HG03139 (cell line): ENCODE data around the gene ACTA2.
A peak's percentile ranks its signal among the peaks of the same experiment; 100 is the strongest.

ENCODE experiments used
- ATAC-seq: cut with Tn5 transposase; IDR thresholded peaks from one replicate; pipeline ENCODE4 v1.9.1; 2021; ENCODE audit not compliant: unreplicated experiment

ACTA2 gene

DNA sequence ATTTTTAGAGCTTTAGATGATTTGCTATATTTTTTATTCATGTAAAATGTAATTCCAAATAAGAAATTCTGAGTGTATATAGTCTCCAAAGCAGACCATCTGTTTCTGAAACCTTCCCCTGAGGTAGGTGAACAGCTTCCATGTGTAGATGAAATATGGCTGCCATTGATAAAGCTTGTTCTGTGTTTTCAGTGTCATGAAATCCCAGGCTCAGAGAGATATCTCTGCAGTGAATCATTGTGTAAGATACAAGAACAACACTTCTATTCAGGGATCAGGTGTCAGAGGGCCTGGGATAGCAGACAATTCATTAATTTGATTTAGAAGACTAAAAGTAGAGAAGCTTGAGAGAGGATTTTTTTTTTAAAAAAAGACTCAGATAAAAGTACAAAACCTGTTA lies 29.1 kb downstream of the ACTA2 start:
- ATAC-seq: no peak

DNA sequence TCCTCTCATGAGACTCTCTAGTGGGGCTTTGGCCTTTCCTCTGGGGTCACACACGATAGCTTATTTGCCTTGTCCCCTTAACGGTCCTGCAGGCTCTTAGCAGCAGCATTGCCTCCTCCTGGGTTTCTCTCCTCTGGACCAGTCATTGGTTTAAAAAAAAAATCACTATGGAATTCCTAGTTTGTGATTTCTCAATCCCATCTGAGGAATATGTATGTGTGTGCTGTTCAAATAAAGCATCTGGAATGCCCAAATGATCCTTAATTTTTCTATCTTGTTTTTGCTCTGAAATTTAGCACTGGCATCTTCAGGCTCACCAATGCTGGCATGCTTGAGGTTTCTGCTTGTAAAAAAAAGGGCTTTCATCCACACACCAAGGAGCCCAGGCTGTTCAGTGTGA lies 30.5 kb downstream of the ACTA2 start:
- ATAC-seq: no peak

DNA sequence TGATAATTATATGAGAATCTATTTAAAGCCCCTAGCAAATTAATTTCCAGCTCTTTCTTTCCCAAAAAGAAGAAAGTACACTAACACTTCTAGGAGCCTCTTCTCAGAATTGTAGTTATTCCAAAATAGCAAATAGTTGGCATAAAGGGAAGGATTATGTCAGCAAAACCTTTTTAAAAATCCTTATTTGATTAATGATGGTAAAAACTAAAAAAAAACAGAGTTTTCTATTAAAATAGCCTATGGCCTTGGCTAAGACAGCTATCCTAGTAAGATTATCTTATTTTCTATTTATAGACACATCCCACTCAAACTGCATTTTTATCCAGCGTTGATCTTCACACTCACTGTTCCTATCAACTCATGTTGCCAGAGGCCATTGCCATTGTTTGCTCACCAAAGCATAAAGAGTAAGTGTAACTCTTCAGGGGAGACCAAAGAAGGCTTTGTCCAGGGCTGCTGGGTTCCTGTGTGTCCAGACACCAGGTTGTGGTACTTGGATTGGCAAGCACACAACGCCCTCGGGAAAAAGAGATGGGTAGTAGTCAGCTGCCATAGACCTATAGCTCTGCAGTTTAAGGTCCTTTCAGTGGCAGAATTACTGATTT lies 31.5 kb downstream of the ACTA2 start:
- ATAC-seq: no peak

DNA sequence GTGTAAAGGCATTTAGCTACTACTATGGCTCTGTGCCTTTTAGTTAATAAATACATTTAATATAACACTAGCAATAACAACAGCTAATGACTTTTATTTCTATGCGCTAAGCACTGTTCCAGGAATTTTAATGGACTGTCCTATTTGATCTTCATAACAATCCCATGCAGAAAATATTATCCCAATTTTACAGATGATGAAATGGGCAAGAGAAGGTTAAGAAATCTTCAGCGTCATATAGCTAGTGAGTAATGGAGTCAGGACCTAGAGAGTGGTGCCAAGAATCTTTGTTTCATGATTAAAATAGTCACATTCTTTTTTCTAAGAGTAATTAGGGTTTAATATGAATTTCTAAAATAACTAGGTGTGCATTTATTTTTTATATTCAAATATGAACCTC lies 32.4 kb downstream of the ACTA2 start:
- no peak for ATAC-seq

DNA sequence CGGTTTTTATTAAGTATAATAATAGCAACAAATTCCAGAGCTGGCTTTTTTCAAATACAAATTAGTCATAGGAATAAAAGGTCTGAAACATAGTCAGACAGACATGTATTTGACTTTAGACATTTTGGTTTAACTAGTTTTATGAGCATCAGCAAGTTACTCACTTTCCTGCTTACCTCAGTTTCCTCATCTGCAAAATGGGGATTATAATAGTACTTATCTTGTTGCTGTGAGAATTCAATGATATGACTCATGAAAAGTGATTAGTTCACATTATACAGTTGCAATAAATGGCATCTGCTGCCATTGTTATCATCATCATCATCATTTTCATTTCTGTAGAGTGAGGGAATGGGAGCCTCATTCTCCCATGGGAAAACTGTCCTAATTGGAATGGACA lies 33.5 kb downstream of the ACTA2 start:
- ATAC-seq: no peak

DNA sequence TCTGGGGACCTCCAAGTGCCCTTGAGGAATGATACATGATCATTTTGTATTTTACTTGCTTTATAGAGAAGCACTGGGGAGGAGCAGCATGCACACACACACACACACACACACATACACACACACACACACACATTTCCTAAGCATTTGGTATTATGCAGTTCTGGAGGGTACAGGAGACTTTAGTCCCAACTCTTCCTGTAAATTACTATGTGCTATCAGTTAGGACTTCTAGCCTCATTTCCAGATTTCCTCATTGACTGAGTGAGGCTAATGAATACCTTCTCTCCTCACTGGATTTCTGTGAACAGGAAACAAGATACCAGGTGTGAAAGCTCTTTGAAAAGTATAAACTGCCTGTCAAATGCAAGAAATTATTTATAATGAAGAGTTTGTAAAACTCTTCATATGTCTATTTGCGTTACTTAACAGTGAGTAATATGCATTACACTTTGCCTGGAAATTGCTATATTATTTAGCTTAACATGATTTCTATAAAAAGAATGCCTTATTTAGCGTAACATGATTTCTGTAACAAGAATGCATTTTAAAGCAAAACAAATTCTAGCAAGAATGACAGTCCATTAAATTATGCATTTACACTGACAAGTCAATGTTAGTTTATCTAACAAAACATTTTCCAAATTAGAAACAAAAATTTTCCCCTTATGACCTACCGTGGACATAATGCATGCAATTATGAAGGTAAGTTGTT lies 34.2 kb downstream of the ACTA2 start:
- no peak for ATAC-seq

DNA sequence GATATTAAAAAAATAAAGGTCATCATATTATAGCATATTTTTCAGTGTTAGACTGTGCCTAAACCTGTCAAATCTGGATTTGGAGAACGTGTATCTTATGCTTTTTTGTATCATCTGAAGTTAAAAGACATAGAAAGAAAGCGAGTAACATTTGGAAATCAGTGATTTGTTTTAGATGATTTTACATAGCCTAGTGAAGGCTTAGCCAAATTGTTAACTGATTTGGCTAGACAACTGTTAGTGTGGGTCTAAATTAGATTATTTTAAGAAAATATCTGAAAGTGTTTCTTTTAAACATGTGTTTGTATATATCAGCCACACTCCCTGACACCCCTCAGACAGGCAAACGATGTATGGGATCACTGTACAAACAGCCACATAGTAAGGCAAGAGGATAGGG lies 35.6 kb downstream of the ACTA2 start:
- ATAC-seq: no peak

DNA sequence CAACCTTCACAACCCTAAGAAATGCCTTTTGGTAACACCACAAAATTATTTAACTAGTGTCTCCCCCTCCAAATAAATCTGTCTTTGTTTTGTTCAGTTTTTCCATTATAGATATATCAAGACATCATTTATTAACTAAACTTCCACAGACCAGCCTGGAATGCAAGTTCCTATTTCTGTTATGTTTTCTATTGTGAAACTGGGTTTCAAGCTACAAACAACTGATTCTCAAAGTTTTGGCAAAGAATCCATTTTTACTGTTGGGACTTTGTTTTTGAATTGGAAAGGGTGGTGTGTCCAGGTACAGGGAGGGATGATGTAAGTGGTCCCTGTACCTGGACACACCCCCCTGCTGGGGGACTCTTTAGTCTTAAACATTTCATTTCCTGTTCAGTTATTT lies 36.3 kb downstream of the ACTA2 start:
- no peak for ATAC-seq

DNA sequence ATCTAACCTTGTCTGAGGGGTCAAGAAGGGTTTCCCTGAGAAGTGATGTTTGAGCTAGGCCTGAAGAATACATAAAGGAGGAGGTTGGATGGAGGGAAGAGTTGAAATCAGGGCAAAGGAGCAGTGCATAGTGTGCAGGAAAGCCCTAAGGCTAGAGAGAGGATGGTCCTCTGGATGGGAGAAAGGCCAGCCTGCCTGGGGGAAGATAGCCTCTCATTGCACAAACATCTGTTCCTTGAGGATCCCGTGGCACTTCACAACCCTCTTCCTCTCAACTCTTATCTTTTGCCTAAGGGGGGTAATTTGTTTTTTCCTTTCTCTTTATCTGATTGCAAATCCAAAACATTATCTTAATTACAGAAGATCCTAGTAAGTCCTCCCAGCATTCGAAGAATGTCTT lies 36.8 kb downstream of the ACTA2 start:
- no peak for ATAC-seq

DNA sequence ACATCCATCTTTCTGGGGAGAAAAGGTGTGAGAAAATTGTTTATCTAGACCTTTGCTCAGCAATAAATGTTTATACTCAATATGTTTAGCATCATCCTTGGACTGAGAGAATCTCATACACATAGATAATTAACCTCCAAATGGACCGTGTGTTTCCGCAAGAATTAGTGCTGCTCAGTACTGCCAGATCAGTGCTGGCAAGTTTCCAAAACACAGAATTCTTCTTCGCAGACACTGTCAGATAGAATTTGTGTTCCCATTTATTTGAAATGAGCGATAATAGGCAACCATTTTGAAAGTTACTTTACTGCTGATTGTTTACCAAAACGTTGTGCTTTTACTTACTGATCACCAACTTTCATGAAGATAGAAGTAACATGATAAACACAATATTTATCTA lies 38.8 kb downstream of the ACTA2 start:
- no peak for ATAC-seq

DNA sequence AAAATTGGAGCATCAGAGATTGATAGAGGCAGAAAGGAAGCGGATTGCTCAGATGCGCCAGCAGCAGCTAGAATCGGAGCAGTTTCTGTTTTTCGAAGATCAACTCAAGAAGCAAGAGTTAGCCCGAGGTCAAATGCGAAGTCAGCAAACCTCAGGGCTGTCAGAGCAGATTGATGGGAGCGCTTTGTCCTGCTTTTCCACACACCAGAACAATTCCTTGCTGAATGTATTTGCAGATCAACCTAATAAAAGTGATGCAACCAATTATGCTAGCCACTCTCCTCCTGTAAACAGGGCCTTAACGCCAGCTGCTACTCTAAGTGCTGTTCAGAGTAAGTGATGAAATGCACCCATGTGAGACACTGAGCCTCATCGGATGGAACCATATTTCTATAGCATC lies 39.4 kb downstream of the ACTA2 start:
- ATAC-seq: no peak

DNA sequence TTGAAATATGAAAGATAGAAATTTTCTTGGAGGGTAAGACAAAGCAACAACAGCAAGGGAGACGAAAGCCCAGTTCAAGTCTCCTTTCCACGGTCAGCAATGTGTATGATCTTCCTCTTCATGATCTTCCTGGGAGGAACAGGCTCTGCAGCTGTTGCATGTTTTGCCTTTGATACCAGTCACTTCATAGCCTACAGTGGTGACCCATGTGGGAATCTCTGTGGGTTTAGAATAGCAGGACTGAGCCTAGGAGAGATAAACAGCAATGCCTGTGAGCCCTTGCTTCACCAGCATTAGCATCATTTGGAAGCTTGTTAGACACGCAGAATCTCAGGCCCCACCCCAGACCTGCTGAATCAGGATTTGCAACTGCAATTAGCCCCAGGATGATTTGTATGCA lies 40.7 kb downstream of the ACTA2 start:
- no peak for ATAC-seq

DNA sequence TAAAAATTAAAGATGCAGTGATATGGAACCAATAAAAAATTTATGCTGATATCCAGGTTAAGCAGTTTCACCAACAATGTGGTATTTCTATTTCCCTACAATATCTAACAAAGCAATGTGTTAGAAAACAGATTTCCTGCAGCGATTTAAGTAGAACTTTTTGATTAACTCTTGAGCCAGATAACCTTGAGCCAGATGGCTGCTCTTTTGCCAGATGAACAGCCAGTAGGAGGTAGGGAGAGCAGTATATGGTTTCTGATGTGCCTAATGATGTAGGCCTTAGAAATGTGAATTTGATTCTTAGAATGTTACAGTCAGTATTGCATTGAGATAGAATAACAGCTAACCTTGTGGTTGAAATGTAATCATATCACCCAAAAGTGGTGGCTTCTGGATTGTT lies 41.5 kb downstream of the ACTA2 start:
- ATAC-seq: no peak

DNA sequence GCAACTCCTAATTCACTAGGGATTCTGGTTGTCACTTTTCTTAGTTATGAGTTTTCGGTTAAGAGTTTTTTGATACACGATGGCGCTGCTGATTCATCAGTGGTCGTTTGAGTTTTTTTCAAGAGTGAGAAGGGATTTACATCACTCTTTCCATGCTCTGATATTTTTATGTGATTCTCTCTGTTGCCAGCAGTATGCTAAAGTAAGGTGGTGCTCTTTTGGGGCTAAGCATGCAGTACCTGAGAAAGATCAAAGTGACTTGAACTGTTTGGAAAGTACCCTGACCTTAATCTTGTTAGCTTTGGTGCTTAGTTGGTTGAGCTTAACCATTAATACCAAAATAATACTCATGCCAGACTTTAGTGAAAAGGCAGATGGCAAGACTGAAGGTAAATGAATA lies 44.4 kb downstream of the ACTA2 start:
- ATAC-seq: no peak

DNA sequence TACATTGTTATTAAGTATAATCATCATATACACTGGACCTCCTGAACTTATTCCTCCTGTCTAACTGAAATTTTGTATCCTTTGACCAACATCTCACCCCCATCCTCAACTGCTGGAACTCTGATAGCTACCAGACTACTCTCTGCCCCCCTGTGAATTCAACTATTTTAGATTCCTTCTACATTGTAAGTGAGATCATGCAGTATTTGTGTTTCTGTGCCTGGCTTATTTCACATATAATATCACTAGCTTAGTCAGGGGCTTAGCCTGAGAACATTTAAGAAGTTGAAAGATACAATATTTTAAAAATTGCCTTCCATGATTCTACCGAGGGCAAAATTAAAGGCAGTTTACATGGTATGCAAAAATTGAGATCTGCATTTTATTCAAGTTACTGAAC lies 45.7 kb downstream of the ACTA2 start:
- ATAC-seq: no peak

DNA sequence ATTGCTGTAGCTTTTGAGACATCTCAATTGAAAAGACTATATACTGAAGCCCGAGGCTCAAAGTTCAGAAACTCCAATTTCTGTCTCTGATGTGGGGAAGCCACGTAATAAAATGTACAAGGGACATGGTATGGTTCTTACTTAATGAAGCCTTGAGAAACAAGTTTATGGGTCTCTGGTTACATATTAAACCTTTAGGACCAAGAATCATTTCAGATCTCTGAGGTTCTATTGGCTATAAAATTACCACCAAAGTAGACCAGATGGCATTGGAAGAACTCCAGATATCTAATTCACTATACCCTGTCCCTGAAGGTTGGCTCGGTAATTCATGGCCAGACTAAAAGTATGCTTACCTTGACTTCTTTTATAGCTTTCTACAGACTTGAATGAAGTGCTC lies 48.9 kb downstream of the ACTA2 start:
- ATAC-seq: no peak

DNA sequence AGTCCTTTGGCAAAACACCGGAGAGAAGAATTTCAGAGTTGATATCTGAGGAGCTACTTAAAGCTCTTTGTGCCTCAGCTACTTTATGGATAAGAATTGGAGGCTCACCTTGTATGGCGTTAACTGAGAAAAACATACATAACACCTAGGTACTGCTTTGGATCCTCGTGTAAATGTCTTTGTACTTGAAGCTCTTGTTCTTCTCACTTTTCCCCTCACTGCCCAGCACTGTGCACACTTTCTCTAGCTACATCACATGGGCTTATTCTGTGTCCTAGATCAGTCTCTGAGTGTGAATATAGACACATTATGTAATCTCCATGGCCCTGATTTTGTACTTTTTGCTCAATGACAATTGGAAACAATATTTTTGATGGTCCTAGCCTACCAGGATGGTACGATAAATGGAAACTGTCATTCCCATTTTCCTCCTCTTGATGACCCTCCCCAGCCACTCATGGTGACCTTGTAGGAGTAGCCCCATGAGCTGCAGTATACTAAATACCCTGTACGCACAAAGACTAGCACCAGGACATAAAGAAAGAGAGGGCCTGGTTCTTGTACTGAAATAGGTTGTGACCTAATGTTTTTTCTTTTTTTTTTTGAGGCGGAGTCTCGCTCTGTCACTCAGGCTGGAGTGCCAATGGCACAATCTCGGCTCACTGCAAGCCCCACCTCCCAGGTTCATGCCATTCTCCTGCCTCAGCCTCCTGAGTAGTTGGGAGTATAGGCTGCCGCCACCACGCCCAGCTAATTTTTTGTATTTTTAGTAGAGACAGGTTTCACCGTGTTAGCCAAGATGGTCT lies 50.4 kb downstream of the ACTA2 start:
- ATAC-seq: peak; percentile 40

DNA sequence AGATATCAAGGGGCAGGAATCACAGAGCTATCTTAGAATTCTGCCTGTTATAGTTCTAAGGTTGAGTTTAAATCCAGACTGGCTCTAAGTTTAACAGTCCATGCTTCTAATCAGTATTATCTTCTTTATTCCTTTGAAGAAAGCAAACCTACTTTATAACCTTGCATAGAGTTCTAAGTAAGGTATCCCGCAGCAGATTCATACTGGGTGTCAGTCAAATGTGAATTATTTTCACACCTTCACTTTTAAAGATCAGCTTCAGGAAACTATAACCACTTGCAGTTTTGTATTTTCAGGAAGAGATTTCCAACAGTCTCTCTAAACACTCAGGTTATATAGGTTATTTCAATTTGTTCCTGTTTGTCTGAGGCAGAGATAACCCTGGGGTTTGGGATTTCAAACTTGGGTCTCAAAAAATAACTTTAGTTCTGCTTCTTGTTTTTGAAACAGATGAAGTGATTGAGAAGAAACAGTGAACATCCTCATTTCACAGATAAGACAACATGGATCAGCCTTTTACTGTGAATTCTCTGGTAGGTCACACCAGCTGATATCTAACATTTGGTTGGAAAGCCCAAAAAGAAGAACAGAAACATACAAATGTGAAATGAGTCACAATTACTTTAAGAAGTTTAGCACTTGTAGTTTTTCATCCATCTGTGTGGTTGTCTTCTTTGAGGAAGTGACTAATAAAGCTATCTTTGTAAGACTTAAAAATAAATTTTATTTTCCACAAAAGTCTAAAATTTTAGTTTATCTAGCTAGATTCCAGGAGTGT lies 51.2 kb downstream of the ACTA2 start:
- ATAC-seq: peak; percentile 74

DNA sequence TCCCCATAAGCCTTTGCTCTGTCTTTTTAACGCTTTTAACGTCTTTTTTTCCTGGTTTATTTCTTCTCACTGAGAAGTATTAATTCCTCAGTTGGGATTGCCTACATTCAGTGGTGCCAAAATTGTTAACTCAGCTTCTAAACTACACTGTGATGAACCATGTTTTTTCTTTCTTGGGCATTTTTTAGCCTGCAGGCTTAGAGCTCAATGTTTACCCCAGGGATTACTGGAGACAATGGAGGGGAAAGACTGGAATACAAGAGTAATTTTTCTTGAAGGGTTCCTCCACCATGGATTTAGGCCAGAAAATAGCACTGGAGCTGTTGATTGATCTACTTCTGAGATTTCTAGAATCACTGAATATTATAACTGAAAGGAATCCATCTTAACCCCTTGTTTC lies 52.7 kb downstream of the ACTA2 start:
- ATAC-seq: no peak

DNA sequence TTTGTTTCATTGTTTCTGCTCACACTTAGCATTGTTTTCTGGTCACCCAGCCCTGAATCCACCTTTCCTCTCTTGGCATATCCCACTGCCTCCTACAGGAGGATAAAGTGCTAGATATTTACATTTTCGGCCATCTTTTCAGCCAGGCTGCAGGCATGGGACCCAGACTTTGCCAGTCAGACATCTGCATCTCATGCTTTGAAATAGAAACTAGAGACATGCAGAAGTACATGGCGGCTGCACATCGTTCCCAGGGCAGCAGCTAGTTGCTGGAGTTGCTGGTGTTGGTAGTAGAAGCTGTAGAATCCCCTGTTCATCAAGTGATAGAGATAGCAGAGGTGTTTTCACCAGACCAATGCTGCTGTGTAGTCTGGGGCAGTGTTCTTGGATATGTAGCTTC lies 53.8 kb downstream of the ACTA2 start:
- no peak for ATAC-seq

DNA sequence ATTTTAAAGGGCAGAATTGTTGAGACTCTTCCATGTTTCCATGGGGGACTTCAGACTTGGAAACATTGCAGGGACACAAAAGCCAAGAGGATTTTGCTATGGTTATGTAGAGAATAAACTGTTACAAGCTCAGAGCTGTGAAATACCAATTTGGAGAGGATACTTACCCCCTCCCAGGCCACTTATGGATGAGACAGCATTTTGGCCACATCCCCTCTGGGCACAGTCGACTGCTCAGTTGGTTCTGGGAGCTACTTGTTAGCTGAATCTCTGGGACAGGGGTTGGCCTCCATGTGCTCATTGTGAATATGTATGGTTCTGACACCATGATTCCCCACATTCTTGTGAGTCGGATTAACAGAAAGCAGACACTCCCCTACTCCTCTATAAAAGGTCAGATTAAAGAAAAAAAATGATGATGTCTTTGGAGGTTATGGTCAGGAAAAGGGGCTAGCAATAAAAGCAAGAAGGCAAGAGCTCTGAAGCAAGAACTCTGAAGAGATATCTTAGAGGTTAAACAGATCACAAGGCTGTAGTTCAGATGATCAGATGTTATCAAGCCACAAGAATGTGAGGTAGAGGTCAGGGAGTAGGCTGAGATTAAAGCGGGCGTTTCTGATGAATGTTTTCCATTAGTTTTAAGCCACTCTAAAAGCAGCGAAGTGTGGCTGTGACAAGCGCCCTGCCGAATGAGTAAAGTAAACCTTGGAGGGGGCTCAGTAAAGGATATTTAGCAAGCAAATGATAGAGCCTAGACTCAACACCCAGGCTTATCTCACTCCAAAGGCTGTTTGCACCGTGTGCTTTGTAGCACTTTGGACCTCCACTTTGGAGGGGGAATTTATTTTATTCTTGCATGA lies 55.3 kb downstream of the ACTA2 start:
- ATAC-seq: no peak
